HG02571 (cell line): ENCODE data around the gene WHAMM.
A peak's percentile ranks its signal among the peaks of the same experiment; 100 is the strongest.

Source experiments
- ATAC-seq: cut with Tn5 transposase; IDR thresholded peaks from one replicate; pipeline ENCODE4 v1.9.1; 2021; ENCODE audit warnings: mild to moderate bottlenecking, moderate library complexity; ENCODE audit not compliant: unreplicated experiment

WHAMM gene

DNA sequence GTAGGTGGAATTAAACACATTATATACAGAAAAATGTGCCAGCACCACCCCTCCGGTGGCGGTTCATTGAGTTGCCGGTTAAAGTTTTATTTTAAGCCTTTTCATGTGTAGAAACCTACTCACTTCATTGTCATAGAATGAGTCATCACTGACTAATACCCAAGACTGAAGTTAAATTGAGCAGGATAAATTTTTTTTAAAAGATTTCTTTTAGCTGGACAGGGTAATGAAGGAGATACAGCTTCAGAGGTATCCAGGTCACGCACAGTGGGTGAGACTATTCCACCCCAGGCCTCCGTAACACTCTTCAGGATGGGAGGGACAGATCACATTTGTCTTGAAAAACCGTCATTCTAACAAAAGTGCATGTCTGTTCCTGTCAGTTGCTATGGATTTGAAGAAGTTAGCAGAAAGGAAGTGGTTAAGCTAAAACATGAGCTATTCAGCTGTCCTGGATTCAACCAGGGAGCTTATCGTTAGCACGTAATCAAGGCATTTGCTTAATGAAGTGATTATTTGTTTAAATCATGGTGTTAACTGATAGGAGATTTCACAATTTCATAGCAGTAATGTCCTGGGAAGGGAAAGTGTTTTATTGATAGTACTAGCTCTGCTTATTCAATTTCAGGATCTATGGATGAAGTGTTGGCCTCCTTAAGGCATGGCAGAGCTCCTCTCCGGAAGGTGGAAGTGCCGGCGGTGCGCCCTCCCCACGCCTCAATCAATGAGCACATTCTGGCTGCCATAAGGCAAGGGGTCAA, 23.4 kb downstream of the WHAMM start:
- peak; percentile 72 for ATAC-seq

DNA sequence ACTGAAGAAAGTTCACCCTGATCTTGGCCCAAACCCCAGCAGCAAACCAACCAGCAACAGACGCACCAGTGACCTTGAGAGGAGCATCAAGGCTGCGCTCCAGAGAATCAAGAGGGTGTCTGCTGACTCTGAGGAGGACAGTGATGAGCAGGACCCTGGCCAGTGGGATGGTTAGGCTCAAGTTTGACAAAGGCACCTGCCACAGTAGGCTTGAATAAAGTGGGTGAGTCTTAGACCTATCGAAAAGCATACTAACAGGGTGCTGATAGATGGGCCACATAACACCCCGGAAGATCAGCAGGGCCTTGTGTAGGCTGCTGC, 23.9 kb downstream of the WHAMM start:
- no peak for ATAC-seq

DNA sequence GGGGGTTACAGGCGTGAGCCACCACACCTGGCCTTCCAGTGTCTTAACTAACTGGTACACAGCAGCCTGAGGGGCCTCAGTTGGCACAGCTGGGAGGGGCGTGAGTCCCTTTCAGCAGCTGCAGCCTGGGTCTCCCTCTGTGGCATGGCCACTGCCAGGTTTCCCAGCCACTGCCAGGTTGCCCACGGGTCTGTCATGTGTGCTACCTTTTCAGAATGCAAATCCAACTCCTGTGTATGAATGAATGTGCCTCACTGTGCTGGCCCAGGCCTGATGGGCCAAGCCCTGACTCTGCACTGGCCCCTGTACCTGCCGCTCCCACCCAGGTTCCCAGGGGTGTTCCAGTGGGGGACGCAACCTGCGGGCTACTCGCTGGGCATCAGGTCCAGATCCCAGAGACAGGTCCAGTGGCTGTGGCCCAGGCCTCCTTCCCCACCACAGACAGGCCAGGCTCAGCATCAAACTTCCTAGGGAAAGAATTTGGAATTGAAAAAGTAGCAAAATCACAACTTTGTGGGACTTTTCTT, 26.0 kb downstream of the WHAMM start:
- no peak for ATAC-seq

DNA sequence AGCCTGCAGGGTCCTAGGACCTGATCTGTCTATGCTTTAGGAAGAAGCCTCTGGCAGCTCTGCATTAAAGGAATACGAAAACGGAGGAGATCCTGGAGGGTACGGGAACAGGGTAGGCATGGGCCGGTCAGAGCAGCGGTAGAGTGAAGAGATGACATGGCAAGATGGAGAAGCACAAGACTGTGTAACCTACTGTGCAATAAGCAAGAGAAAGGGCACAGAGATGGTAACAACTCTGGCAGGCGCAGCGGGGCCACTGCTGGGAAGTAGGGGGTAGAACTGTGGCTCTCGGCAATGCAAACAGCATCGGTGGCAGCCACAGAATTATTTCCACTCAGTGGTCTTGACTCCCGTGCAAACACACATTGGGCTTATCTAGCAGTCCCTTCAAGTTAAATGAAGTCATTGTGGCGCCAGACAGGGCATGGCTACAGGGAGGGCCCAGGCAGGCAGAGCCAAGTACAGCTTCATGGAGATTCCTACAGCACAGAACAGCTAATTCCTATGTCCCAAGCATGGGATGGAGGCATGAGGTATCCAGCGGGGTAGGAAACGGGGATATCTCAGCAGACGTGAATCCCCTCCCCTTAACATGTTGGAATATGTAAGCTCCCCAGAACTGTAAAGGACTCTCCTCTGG, 28.8 kb downstream of the WHAMM start:
- no peak for ATAC-seq

DNA sequence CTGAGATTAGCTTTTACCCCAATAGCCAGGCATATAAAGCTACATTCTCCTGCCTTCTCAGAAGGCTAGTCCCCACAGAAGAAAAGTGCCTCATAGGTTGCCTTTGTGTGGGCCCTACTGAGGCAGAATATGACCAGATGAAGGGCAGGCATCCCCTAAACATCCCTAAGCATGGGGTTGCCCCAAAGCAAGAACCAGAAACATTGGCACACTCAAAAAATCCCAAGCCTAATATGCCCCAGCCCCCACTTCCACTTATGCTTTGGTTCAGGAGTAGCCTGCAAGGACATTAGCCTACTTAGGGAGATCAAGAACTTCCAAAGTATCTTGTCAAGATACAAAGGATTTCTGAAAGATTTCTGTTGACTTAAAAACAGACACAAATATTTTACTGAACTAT, 29.7 kb downstream of the WHAMM start:
- ATAC-seq = no peak

DNA sequence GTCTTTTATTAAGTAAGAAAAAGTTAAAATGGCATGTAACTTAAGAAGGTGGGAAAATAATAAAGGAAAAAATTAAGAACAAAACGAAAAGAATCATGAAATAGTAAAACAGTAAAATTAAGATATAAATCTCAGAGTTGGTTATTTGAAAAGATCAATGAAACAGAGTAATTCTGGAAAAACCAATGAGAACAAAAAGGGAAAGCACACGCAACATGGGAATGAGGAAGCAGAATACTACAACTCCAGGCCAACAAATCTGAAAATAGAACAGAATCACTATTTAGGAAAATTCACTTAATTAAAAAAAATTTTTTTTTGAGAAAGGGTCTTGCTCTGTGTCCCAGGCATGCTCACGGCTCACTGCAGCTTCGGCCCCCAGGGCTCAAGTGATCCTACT, 30.7 kb downstream of the WHAMM start:
- ATAC-seq = no peak

DNA sequence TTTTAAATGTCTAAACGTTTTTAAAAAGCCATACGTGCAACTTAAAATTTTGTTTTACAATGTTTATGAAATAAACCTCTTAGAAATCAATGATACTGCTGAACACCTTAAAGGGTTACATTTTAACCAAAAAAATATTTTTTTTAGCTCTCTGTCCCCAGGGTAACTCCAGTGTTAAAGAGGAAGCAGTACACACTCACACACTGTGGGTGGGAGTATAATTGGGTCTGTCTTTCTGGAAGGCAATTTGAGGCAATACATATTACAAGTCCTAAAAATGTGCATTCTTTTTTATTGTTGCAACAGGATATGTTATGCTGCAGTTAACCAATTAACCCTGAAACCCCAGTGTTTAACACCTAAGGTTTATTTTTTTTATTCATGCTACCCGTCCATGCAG, 34.1 kb downstream of the WHAMM start:
- ATAC-seq = no peak

DNA sequence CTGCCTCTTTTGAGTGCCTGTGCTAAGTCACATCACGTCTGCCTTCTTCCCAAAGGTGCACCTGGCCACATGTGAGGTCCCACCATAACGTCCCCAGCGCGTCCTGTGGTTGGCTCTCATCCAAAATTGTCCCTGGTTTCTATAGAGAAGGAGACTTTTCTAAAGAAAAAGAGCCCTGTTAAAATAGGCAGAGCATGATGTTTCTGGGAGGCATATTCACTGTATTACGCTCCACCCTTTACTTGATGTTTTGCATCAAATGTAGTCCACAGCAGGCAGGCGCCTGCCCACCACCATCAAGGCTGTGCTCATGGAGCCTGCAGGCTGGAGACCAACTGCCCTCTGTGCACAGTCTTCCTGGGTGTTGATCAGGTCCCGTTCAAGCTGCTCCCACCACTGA, 36.3 kb downstream of the WHAMM start:
- ATAC-seq = no peak

DNA sequence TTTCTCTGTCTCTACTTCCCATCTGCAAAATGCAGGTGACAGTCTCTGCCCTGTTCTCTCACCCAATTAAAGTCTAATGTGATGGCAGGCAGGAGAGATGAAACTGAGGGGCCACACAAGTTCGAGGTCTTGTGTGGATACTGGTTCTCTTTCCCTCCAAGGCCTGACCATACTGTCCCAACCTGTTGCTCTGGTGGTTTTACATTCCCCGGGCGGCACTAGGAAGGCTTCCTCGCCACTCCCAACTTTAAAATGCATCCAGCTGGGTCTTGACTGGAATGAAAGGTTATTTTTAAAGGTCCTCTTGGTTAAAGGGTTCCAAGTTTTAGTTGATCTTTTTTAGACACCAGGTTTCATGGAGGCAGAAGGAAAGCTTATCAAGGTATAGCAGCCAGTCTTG, 37.2 kb downstream of the WHAMM start:
- ATAC-seq = no peak

DNA sequence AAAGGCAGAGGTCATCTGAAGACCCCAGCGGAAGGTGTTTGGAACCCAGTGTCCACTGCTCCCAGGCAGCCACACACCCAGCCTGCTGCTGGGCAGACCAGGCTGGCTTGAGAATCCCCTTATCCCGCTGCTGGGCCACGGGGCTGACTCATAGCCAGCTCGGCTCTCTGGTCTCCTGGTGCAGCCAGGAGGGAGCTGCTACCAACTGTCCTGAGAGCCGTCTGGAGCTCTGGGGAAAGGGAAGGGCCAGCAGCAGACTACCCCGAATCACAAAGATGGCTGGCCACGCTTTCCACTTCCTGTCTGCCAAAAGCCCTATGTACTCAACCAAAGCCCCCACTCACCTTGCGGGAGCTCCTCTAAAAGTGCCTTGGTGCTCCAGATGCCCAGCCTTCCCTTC, 38.3 kb downstream of the WHAMM start:
- ATAC-seq = no peak

DNA sequence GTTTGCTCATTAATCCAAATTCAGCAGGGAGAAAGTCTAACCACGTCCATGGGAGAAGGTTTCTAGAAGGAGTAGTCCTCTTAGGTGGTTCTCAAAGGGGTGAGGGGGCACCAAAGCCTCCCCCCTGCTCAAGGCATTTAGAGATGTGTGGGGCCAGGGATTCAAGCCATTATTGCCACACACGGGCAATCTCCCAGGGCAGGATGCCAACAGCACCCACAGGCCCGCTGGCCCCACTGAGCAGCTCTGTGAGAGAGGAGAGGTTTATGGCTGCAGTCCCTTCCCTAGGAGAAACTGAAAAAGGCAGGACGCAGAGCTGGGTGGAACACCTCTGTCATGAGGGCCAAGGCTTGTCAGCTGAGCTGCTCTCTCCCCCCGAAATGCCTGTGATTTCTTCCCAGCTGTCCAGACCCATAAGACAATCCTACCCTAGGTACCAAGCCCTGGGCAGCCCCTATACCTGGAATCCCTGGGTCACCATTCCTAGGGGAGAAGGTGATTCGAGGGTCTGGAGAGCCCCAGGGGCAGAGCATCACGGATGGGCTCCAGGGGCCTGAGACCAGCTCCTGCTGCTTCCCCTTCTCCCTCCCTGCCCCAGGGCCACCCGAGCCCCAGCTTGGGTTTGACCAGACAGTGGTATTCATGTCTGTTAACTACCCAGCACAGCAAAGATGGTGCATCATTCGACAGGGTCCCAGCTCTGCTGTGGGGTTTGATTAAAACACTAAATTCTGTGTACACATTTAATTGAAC, 39.0 kb downstream of the WHAMM start:
- no peak for ATAC-seq

DNA sequence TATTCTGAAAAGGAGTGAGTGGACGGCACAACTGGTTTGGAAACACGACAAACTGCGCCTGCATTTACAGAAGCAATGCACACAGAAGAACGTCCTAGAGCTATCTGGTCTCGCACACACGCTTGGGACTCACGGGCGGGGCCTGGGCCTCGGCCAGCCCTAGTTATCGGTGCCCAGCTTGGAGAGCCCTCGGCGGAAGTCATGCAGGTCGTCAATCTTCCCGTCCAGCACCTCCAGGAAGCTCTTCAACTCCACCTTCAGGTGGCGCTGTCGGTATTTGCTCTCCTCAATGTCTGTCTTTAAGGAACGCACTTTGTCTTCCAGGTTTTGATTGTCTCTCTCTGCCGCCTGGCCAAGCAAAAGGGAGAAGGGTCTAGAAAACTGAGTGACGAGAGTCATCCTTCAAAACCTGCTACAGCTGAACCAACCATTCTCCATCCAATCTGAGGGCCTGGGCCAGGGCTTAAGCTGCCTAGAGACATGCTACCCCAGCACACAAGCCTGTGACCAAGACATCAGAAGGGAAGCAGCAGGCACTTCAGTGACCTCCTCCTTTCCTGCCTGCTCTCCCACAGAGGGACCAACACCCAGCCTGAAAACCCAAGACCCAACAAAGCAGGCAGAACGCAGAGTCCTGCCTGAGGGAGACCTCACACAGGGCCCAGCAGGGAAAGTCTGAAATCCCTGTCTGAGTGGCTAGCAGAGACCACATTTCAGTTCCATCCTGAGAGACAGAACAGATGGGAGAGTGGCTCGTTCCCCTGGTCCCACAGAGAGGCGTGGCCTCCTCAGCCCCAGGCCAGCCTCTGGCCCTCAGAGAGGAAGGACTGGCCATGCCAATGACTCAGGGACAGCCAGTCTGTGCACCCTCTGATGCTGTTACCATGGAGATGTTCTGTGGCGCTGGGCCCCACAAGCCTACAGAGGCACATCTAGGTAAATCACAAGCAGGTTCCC, 40.4 kb downstream of the WHAMM start:
- ATAC-seq = peak; percentile 56

DNA sequence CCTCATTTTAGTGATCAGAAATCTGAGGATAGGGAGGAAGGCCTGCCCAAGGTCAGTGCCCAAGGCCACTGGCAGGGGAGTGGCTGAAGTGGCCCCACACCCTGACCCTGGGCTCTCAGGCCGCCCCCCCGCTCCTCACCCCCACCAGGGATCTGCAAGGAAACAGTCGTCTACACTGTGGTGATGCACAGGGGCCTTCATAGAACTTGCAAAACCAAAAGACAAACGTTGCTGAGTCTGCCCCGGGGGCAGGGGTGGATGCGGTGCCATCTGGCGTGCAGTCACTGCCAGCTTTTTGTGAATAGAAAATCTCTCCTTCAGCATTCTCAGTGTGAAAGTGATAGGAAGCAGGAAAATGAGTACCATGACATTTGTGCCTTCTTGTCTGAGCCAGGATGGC, 41.3 kb downstream of the WHAMM start:
- no peak for ATAC-seq

DNA sequence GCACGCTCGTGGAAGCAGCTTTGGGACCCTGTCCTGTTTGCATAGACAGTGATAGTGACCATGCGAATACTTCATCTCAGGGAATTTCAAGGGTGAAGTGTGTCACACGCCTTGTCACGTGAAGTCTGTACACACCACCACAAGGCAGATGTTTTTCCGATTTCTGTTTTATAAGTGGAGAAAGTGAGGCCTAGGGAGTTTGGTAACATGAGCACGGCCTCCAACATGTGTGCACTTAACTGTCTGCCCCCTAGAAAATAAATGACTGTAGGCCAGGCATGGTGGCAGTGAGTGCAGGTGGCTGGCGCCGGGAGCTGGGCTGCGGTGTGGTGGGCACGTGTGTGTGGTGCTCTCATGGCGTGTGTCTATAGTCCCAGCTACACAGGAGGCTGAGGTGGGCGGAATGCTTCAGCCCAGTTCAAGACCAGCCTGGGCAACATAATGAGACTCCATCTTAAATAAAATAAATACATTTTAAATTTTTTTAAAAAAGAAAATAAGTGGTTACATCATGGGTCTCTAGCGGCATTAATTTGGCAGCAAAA, 42.0 kb downstream of the WHAMM start:
- no peak for ATAC-seq

DNA sequence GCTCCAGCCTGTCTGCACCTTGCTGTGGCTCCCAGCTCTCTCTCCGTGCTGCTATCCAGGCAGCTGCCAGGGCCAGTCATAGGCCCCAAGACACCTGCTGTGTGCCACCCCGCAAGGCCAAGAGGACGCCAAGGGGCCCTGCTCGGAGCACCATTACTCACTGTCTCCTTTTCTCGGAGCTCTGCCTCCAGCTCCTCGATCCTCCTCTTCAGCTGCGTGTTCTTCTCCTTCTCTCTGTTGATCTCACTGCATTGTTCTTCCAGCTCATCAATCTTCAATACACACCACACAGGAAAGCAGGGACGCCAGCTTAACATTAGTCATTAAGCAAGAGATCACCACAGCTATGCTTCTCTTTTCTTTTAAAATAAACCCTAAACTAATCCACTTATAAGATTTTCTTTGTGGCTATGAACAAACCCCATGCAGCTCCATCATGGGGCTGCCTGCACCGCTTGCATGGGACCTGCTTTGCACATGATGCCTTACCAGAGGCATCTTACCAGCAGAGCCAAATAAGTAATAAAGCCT, 42.6 kb downstream of the WHAMM start:
- ATAC-seq = no peak

DNA sequence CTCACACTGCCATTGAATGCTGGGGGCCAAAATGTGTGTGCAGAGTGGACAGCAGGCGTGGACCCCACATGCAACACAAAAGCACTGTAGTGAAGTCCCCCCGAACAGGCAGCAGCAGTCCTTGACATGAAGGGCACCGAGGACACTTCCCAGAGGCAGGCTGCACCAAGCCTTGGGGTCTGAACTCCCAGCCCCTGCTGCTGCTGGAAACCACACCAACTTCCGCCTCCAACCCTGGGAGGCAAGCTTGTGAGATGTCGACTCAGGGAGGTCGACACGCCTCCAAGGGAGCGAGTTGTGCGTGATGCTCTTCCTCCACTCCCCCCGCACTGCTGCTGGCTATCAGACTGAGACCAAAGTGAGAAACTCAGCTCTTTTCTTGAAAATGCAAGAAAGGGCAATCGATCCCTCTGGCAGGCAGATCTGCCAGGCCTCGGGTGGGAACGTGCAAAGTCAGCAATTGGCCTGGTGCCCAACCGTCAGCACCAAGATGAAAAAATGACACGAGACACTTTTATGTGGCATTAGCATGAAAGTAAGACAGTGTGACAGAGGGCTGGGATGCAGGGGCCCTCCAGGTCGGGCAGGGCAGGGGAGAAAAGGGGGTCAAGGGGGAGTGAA, 43.6 kb downstream of the WHAMM start:
- ATAC-seq = no peak

DNA sequence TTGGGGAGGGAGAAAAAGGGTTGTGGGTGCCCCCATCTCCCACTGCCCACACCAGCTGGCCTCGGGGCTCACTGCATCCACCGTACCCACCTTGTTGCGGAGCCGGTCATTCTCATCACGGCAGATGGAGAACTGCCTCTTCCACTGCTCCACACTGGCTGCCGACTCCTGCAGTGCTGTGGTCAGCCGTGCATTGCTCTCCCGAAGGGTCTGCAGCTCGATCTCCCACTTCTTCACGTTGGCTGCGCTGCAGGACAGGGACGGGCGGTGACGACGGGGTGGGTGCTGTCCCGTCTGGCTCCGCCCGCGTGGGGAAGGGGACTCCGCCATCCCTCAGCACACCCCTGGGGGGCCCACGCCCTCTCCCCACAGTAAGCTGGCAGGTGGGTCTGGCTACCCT, 45.1 kb downstream of the WHAMM start:
- ATAC-seq = no peak

DNA sequence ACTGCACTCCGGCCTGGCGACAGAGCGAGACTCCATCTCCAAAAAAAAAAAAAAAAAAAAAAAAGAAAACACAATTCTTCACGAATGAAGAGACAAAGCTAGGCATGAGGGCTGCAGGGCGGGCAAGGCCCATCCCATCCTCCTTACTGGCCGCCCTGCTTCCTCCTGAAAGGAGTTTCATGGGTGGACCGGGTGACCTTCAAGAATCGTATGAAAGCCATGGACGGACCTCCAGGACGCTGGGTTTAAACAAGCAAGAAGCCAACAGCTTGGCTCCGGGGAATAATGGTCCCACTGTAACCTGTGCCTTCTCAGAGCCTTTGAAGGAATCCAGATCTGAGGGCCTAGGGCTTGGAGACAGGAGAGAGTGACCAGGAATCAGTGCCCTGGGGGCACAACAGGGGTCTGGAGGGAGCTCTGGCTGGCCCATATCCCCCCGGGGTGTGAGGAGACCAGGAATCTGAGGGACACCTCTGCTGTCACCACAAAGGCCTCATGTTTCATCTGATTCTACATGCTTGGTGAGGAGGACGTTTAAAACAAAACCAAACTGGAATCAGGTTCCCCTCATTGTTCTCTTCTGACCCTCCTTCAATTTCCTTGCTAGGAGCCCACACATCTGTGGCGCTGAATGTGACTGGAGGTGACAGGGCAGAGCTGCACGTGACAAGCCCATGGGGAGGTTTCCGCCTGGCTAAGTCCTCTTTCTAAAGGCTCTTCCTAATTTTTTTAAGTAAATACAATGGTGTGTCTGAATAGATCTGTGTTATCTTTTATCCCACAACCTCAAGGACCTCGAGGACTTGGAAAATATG, 46.1 kb downstream of the WHAMM start:
- ATAC-seq = no peak
